Measurements from ENCODE around the gene SLC15A5. TPM values are rescaled to one million over a fixed set of nuclear protein-coding genes. Genes with fewer than 3 reads are reported as not detected.

Gene SLC15A5
- total RNA-seq, 4 donors from 2014 or later: not detected

DNA sequence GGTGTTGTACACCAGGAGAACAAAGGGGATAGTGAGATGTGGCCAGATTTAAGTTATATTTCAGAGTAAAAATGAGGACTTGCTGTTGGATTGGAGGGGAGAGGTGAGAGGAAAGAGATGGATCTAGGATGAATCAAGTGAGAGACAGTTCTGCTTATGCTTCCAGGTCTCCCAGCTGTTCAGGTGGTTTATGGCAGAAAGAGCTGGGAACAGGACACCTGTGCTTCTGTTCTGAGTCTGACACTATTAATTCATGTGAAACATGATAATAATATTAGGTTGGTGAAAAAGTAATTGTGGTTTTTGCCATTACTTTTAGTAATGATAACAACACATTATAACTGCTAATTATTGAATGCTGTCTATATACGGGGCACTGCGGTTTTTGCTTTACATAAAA lies 55.7 kb downstream of the SLC15A5 start:
- Histone ChIP-seq H3K4me1 (no peaks in the 10 kb centered on the region), H3K27ac (no peak overlapping the region), H3K4me3 (no peak overlapping the region), H3K9me3 (no peaks in the 10 kb centered on the region), H3K36me3 (no peaks in the 10 kb centered on the region), H3K27me3 (no peaks in the 10 kb centered on the region)
- in situ Hi-C loops (cut with MboI; ENCODE audit: low sequenced_read_pairs in 4 of 4) (no loop called here), intact Hi-C loops (cut with DNase I; ENCODE audit: low total_unique reads) (no loop called here)
- ATAC-seq: no peak
- TF ChIP-seq POLR2A (IDR thresholded peaks at IDR 0.05): no peak
- TF ChIP-seq, protein P1, sequence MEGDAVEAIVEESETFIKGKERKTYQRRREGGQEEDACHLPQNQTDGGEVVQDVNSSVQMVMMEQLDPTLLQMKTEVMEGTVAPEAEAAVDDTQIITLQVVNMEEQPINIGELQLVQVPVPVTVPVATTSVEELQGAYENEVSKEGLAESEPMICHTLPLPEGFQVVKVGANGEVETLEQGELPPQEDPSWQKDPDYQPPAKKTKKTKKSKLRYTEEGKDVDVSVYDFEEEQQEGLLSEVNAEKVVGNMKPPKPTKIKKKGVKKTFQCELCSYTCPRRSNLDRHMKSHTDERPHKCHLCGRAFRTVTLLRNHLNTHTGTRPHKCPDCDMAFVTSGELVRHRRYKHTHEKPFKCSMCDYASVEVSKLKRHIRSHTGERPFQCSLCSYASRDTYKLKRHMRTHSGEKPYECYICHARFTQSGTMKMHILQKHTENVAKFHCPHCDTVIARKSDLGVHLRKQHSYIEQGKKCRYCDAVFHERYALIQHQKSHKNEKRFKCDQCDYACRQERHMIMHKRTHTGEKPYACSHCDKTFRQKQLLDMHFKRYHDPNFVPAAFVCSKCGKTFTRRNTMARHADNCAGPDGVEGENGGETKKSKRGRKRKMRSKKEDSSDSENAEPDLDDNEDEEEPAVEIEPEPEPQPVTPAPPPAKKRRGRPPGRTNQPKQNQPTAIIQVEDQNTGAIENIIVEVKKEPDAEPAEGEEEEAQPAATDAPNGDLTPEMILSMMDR (IDR thresholded peaks at IDR 0.05 in 4 of 5, conservative IDR thresholded peaks at IDR 0.05 in 1 of 5): no peak
- DNase-seq: no peak

DNA sequence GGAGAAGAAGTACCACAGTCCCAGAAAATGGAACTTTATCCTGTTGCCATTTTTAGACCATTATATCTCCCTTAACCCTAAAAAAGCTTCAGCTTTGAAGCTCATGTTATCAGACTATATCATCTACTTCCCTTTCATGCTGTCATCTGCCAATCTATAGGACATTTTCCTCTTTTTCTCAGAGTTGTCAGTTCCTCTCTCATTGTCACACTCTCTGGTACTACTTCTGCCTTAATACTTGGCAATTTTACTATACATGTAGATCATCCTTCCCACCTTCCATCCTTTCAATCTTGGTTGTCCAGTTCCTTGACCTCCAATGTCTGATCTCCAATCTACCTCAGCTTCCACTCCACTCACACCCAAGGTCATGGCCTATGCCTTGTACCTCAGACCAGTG lies 57.4 kb downstream of the SLC15A5 start:
- no peak overlapping the region for H3K27ac ChIP-seq
- intact Hi-C loops (cut with DNase I; ENCODE audit: low total_unique reads) (no loop called here), in situ Hi-C loops (cut with MboI; ENCODE audit: low sequenced_read_pairs in 4 of 4) (no loop called here)
- no peak overlapping the region for H3K4me3 ChIP-seq
- TF ChIP-seq, protein P1 (IDR thresholded peaks at IDR 0.05 in 4 of 5, conservative IDR thresholded peaks at IDR 0.05 in 1 of 5): no peak
- no peak for TF ChIP-seq POLR2A (IDR thresholded peaks at IDR 0.05)
- no peaks in the 10 kb centered on the region for H3K4me1 ChIP-seq
- no peak for DNase-seq
- no peaks in the 10 kb centered on the region for H3K27me3 ChIP-seq
- ATAC-seq: no peak
- no peaks in the 10 kb centered on the region for H3K36me3 ChIP-seq
- no peaks in the 10 kb centered on the region for H3K9me3 ChIP-seq

DNA sequence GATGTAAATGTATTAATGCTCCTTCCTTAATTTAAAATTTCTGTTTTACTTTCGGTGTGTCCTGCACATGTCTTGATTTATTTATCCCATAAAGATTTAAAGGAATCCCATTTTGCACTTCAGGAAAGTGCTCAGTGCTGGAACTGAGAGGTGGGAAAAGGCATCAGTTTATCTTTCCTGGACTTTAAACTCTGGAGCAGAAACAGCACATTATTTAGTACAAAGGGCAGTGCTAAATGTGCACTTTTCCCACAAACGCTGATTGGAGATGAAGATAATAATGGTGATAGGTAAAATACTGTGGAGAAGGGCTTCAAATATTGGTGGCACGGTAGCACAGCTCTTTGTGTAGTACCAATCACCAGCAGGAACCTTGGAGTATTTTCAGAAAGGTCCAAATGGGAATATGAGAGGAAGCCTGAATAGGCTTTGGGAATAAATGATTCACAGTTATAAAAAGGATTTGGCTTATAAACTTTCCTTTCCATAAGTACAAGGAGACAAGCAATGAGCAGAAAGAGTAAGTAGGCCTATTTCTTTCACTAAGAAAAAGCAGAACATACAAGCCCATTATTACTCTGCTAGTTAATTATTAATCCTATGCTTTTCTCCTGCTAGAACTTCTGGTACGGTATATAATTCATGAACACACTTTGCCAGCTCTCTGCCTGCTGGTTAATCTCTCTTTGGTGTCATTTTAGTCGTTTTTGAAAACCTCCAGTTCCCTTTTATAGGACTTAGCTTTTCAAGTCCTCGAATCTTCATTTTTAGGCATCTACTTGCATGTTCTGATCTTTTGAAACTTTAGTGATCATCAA lies 58.3 kb downstream of the SLC15A5 start:
- intact Hi-C loops (cut with DNase I; ENCODE audit: low total_unique reads): no loop called here
- no peak overlapping the region for H3K27ac ChIP-seq
- in situ Hi-C loops (cut with MboI; ENCODE audit: low sequenced_read_pairs in 4 of 4): no loop called here
- H3K27me3 ChIP-seq: no peaks in the 10 kb centered on the region
- DNase-seq (no peak), ATAC-seq (no peak)
- H3K9me3 ChIP-seq: no peaks in the 10 kb centered on the region
- H3K4me1 ChIP-seq: no peaks in the 10 kb centered on the region
- no peaks in the 10 kb centered on the region for H3K36me3 ChIP-seq
- no peak for TF ChIP-seq POLR2A (IDR thresholded peaks at IDR 0.05)
- TF ChIP-seq, protein P1 (IDR thresholded peaks at IDR 0.05 in 4 of 5, conservative IDR thresholded peaks at IDR 0.05 in 1 of 5): no peak
- H3K4me3 ChIP-seq: no peak overlapping the region

DNA sequence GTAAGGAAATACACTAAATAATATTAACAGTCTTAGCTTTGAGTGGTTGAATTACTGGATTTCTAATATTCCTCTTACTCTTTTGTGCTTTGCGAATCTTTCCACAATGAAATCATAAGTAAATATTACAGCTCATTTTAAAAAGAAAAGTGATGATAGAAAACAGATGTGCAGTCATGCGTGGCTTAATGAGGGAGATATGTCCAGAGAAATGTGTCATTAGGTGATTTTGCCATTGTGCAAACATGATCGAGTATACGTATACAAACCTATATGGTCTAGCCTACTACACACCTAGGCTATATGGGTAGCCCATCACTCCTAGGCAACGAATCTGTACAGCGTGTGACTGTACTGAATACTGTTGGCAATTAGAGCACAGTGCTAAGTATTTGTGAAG lies 59.3 kb downstream of the SLC15A5 start:
- in situ Hi-C loops (cut with MboI; ENCODE audit: low sequenced_read_pairs in 4 of 4): no loop called here
- H3K27ac ChIP-seq: no peak overlapping the region
- H3K9me3 ChIP-seq: no peaks in the 10 kb centered on the region
- TF ChIP-seq POLR2A (IDR thresholded peaks at IDR 0.05): no peak
- TF ChIP-seq, protein P1 (IDR thresholded peaks at IDR 0.05 in 4 of 5, conservative IDR thresholded peaks at IDR 0.05 in 1 of 5): no peak
- ATAC-seq (no peak), DNase-seq (no peak)
- H3K36me3 ChIP-seq: no peaks in the 10 kb centered on the region
- H3K4me1 ChIP-seq: no peaks in the 10 kb centered on the region
- no peaks in the 10 kb centered on the region for H3K27me3 ChIP-seq
- H3K4me3 ChIP-seq: no peak overlapping the region
- intact Hi-C loops (cut with DNase I; ENCODE audit: low total_unique reads): no loop called here

Measured in gastrocnemius medialis (tissue), 4 donors.